Natural killer cell treated with Interleukin-12 subunit alpha and Interleukin-12 subunit beta and Interleukin-15 and Interleukin-18, amount 100 ng/mL, for 72 hours (primary cell): ENCODE results near the gene SRM. TPM values are rescaled to one million over a fixed set of nuclear protein-coding genes. Genes with fewer than 3 reads are reported as not detected.
A peak's percentile ranks its signal among the peaks of the same experiment; 100 is the strongest.
"Not testable (repeated sequence)": the region's sequence is repeated elsewhere in the genome, so short reads cannot be mapped to it uniquely, and the experiment has no call there.

Experiments
- ATAC-seq, 2 donors: fragments of 150-1000 bp; cut with Tn5 transposase in 1 of 2; sonication (Bioruptor Pico), chemical (Tn5 transposase) in 1 of 2; 2 replicates each; pipeline ENCODE4 v1.10.0; 2021
- DNase-seq: peaks from one replicate; pipeline ENCODE4 v3.0.0; 2022; ENCODE audit warnings: low spot score
- H3K27ac Mint-ChIP-seq, 2 donors: 1 replicate in 1 of 2; 2 replicates in 1 of 2; pipeline ENCODE4 v1.8.0; 2022; ENCODE audit warnings: mixed read lengths in 2 of 2, mild to moderate bottlenecking in 1 of 2, moderate library complexity in 1 of 2
- H3K27me3 Mint-ChIP-seq, 2 donors: 1 replicate in 1 of 2; 2 replicates in 1 of 2; pipeline ENCODE4 v1.8.0; 2022; ENCODE audit warnings: mixed read lengths in 2 of 2
- H3K36me3 Mint-ChIP-seq: one replicate; pipeline ENCODE4 v1.8.0; 2022; ENCODE audit warnings: mixed read lengths
- H3K4me1 Mint-ChIP-seq, 2 donors: 1 replicate in 1 of 2; 2 replicates in 1 of 2; pipeline ENCODE4 v1.8.0; 2022; ENCODE audit warnings: low read depth in 2 of 2, mixed read lengths in 2 of 2, mild to moderate bottlenecking in 1 of 2
- H3K4me3 Mint-ChIP-seq: one replicate; pipeline ENCODE4 v1.8.0; 2022; ENCODE audit warnings: mixed read lengths
- H3K9me3 Mint-ChIP-seq: 2 replicates; pipeline ENCODE4 v1.8.0; 2022; ENCODE audit warnings: mixed read lengths
- total RNA-seq, 2 donors: library from RNA; stranded (reverse); gene quantifications; one replicate each; pipeline ENCODE4 v1.2.3, GENCODE V29; 2022

Gene SRM
- total RNA-seq, 2 donors from 2014 or later: 98.2 to 209 TPM

- H3K4me3 Mint-ChIP-seq: no peak overlapping the region
- no peaks in the 10 kb centered on the region for H3K27me3 Mint-ChIP-seq
- peaks cover 16 to 17% of the 10 kb centered on the region in 2 donors for H3K4me1 Mint-ChIP-seq
- H3K27ac Mint-ChIP-seq: no peak overlapping the region
- ATAC-seq: no peak
- H3K36me3 Mint-ChIP-seq: peaks cover 20% of the 10 kb centered on the region
- no peak for DNase-seq
- no peaks in the 10 kb centered on the region for H3K9me3 Mint-ChIP-seq
Observed at GRCh38 chr1:11028018-11028417, 31.8 kb downstream of the SRM start.

- peaks cover 26% of the 10 kb centered on the region for H3K36me3 Mint-ChIP-seq
- ATAC-seq (no peak), DNase-seq (no peak)
- H3K4me3 Mint-ChIP-seq: no peak overlapping the region
- no peaks in the 10 kb centered on the region for H3K9me3 Mint-ChIP-seq
- peaks cover 18% of the 10 kb centered on the region in 2 donors for H3K4me1 Mint-ChIP-seq
- H3K27ac Mint-ChIP-seq: no peak overlapping the region
- no peaks in the 10 kb centered on the region for H3K27me3 Mint-ChIP-seq
Observed at GRCh38 chr1:11027316-11027715, 32.5 kb downstream of the SRM start.

- DNase-seq (no peak), ATAC-seq (no peak)
- Mint-ChIP-seq H3K27me3 (no peaks in the 10 kb centered on the region), H3K4me3 (no peak overlapping the region), H3K27ac (no peak overlapping the region), H3K9me3 (no peaks in the 10 kb centered on the region), H3K36me3 (peaks cover 30% of the 10 kb centered on the region), H3K4me1 (peaks cover 18 to 20% of the 10 kb centered on the region in 2 donors)
Observed at GRCh38 chr1:11026903-11027302, 32.9 kb downstream of the SRM start.

- Mint-ChIP-seq H3K27me3 (no peaks in the 10 kb centered on the region), H3K9me3 (no peaks in the 10 kb centered on the region), H3K4me1 (peaks cover 18 to 21% of the 10 kb centered on the region in 2 donors), H3K27ac (peak overlapping the region in 1 of 2 donors; percentile 17), H3K36me3 (peaks cover 32% of the 10 kb centered on the region), H3K4me3 (no peak overlapping the region)
- ATAC-seq (no peak), DNase-seq (no peak)
Observed at GRCh38 chr1:11026052-11026451, 33.8 kb downstream of the SRM start.

GRCh38 chr1:11025618-11026017, 34.2 kb downstream of the SRM start:
- Mint-ChIP-seq H3K9me3 (no peaks in the 10 kb centered on the region), H3K36me3 (peaks cover 32% of the 10 kb centered on the region), H3K4me3 (no peak overlapping the region), H3K27ac (no peak overlapping the region), H3K27me3 (no peaks in the 10 kb centered on the region), H3K4me1 (peaks cover 18 to 21% of the 10 kb centered on the region in 2 donors)
- no peak for ATAC-seq
- DNase-seq: no peak

- ATAC-seq (no peak), DNase-seq (no peak)
- H3K4me3 Mint-ChIP-seq: no peak overlapping the region
- H3K36me3 Mint-ChIP-seq: peaks cover 36% of the 10 kb centered on the region
- peak overlapping the region in 1 of 2 donors; percentile 49 for H3K27ac Mint-ChIP-seq
- H3K27me3 Mint-ChIP-seq: no peaks in the 10 kb centered on the region
- peaks cover 18 to 21% of the 10 kb centered on the region in 2 donors for H3K4me1 Mint-ChIP-seq
- no peaks in the 10 kb centered on the region for H3K9me3 Mint-ChIP-seq
Observed at GRCh38 chr1:11024874-11025203, 35.0 kb downstream of the SRM start.

GRCh38 chr1:11024154-11024873, 35.5 kb downstream of the SRM start:
- ATAC-seq: no peak
- DNase-seq: no peak
- peaks cover 18 to 21% of the 10 kb centered on the region in 2 donors for H3K4me1 Mint-ChIP-seq
- peak overlapping the region in 1 of 2 donors; percentile 49 for H3K27ac Mint-ChIP-seq
- H3K36me3 Mint-ChIP-seq: peaks cover 36% of the 10 kb centered on the region
- H3K4me3 Mint-ChIP-seq: no peak overlapping the region
- H3K27me3 Mint-ChIP-seq: no peaks in the 10 kb centered on the region
- no peaks in the 10 kb centered on the region for H3K9me3 Mint-ChIP-seq

GRCh38 chr1:11023201-11023600, 36.6 kb downstream of the SRM start:
- no peak for ATAC-seq
- H3K27me3 Mint-ChIP-seq: no peaks in the 10 kb centered on the region
- H3K9me3 Mint-ChIP-seq: no peaks in the 10 kb centered on the region
- H3K27ac Mint-ChIP-seq: no peak overlapping the region
- no peak for DNase-seq
- no peak overlapping the region for H3K4me3 Mint-ChIP-seq
- peaks cover 44% of the 10 kb centered on the region for H3K36me3 Mint-ChIP-seq
- H3K4me1 Mint-ChIP-seq: peaks cover 24 to 27% of the 10 kb centered on the region in 2 donors

- Mint-ChIP-seq H3K4me1 (peaks cover 29 to 31% of the 10 kb centered on the region in 2 donors), H3K27ac (no peak overlapping the region), H3K9me3 (no peaks in the 10 kb centered on the region), H3K36me3 (peaks cover 48% of the 10 kb centered on the region), H3K4me3 (no peak overlapping the region), H3K27me3 (no peaks in the 10 kb centered on the region)
- no peak for DNase-seq
- ATAC-seq: no peak
Observed at GRCh38 chr1:11019971-11020370, 39.8 kb downstream of the SRM start.

- Mint-ChIP-seq H3K4me1 (peaks cover 33 to 34% of the 10 kb centered on the region in 2 donors), H3K36me3 (peaks cover 49% of the 10 kb centered on the region)
- H3K4me3 Mint-ChIP-seq, DNase-seq, H3K27ac Mint-ChIP-seq, H3K9me3 Mint-ChIP-seq, H3K27me3 Mint-ChIP-seq, ATAC-seq: not testable (repeated sequence)
Observed at GRCh38 chr1:11019358-11019757, 40.5 kb downstream of the SRM start.

- peaks cover 21% of the 10 kb centered on the region in 2 donors for H3K4me1 Mint-ChIP-seq
- H3K27me3 Mint-ChIP-seq: no peaks in the 10 kb centered on the region
- peaks cover 24% of the 10 kb centered on the region for H3K36me3 Mint-ChIP-seq
- no peaks in the 10 kb centered on the region for H3K9me3 Mint-ChIP-seq
- peak; percentile 0 to 3 for ATAC-seq
- H3K27ac Mint-ChIP-seq: peak overlapping the region; percentile 95 to 98
- DNase-seq: no peak
- H3K4me3 Mint-ChIP-seq: peak overlapping the region; percentile 84
Observed at GRCh38 chr1:11013160-11013531, 46.7 kb downstream of the SRM start.

GRCh38 chr1:11012260-11013159, 47.3 kb downstream of the SRM start, which contains the start of gene TARDBP:
Gene TARDBP, plus strand, starts transcription at chr1:11012654. Its CDS starts 1,074 bp downstream, at chr1:11013728.
- peak within 1 kb of the TSS; percentile 95 to 98 for H3K27ac Mint-ChIP-seq
- no peaks in the 10 kb centered on the region for H3K27me3 Mint-ChIP-seq
- peak within 1 kb of the TSS; percentile 84 for H3K4me3 Mint-ChIP-seq
- H3K4me1 Mint-ChIP-seq: peaks cover 20 to 21% of the 10 kb centered on the region in 2 donors
- no peaks in the 10 kb centered on the region for H3K9me3 Mint-ChIP-seq
- peaks cover 23% of the 10 kb centered on the region for H3K36me3 Mint-ChIP-seq
- ATAC-seq: peak; percentile 94 to 95
- peak; percentile 93 for DNase-seq
